MM.1S (cell line): ENCODE measurements around the gene ERCC8.

ENCODE experiments used
- DNase-seq: peaks from one replicate; pipeline ENCODE4 v3.0.0-alpha.2; 2015
- H2AFZ ChIP-seq: fragments of 300-600 bp; sonication (generic); 2 replicates; pipeline ENCODE4 v1.6.0; 2016; ENCODE audit warnings: antibody characterized with exemption, low read length
- H3F3A ChIP-seq: fragments of 300-600 bp; sonication (generic); 2 replicates; pipeline ENCODE4 v1.6.1; 2016; ENCODE audit warnings: mild to moderate bottlenecking, antibody characterized with exemption, low read length, moderate library complexity, mixed read lengths; ENCODE audit not compliant: insufficient read depth
- H3K27ac ChIP-seq: fragments of 300-600 bp; sonication (generic); 2 replicates; pipeline ENCODE4 v1.5.1; 2016; ENCODE audit warnings: mild to moderate bottlenecking, low read length
- H3K27me3 ChIP-seq: fragments of 300-600 bp; sonication (generic); replicated peaks from 2 replicates; pipeline ENCODE4 v1.6.0; 2016; ENCODE audit warnings: low read length; ENCODE audit not compliant: insufficient read depth
- H3K36me3 ChIP-seq: fragments of 300-600 bp; sonication (generic); replicated peaks from 2 replicates; pipeline ENCODE4 v1.6.1; 2016; ENCODE audit warnings: mild to moderate bottlenecking, low read length, mixed read lengths; ENCODE audit not compliant: insufficient read depth
- H3K4me1 ChIP-seq: fragments of 300-600 bp; sonication (generic); 2 replicates; pipeline ENCODE4 v1.6.1; 2016; ENCODE audit warnings: low read length, mixed read lengths
- H3K4me2 ChIP-seq: fragments of 300-600 bp; sonication (generic); 2 replicates; pipeline ENCODE4 v1.6.0; 2016; ENCODE audit warnings: low read depth, low read length
- H3K4me3 ChIP-seq: fragments of 300-600 bp; sonication (generic); 2 replicates; pipeline ENCODE4 v1.5.1; 2016; ENCODE audit warnings: low read length, mixed read lengths
- H3K79me2 ChIP-seq: fragments of 300-600 bp; sonication (generic); 2 replicates; pipeline ENCODE4 v1.6.1; 2016; ENCODE audit warnings: mixed run types, low read length, mixed read lengths
- H3K9ac ChIP-seq: fragments of 300-600 bp; sonication (generic); 2 replicates; pipeline ENCODE4 v1.6.1; 2016; ENCODE audit warnings: low read length, mixed read lengths
- H3K9me2 ChIP-seq: fragments of 300-600 bp; sonication (generic); replicated peaks from 2 replicates; pipeline ENCODE4 v1.6.1; 2016; ENCODE audit warnings: mild to moderate bottlenecking, low read length, mixed read lengths; ENCODE audit not compliant: insufficient read depth
- H3K9me3 ChIP-seq: fragments of 300-600 bp; sonication (generic); replicated peaks from 2 replicates; pipeline ENCODE4 v1.6.1; 2016; ENCODE audit warnings: mild to moderate bottlenecking, low read length, mixed read lengths; ENCODE audit not compliant: insufficient read depth
- H4K20me1 ChIP-seq: fragments of 300-600 bp; sonication (generic); 2 replicates; pipeline ENCODE4 v1.6.1; 2016; ENCODE audit warnings: mild to moderate bottlenecking, low read length, moderate library complexity, mixed read lengths; ENCODE audit not compliant: insufficient read depth
- CTCF ChIP-seq: fragments of 300-600 bp; sonication (generic); IDR thresholded peaks from 2 replicates; pipeline ENCODE4 v1.5.1; 2016; ENCODE audit warnings: antibody characterized with exemption, low read length, mixed read lengths
- EZH2 ChIP-seq: fragments of 300-600 bp; sonication (generic); optimal IDR thresholded peaks from 2 replicates; pipeline ENCODE3; 2017; ENCODE audit warnings: low read depth, mild to moderate bottlenecking, antibody characterized with exemption, low read length, mixed read lengths
- EZH2phosphoT487 ChIP-seq: fragments of 300-600 bp; sonication (generic); IDR thresholded peaks from 2 replicates; pipeline ENCODE4 v1.6.1; 2018; ENCODE audit warnings: antibody characterized with exemption, low read length

The ERCC8 gene

GRCh38 chr5:60944904-60945812 lies at the start of gene ERCC8, which contains the start of gene NDUFAF2:
TSS of gene ERCC8 (minus strand) at chr5:60945070. CDS start at chr5:60945008, 62 bp downstream.
TSS of gene NDUFAF2 (plus strand) at chr5:60945205. CDS start at chr5:60945256, 51 bp downstream.
- H3K36me3 ChIP-seq = no peaks in the 10 kb centered on the region
- H3K27ac ChIP-seq = peak within 1 kb of the TSS; percentile 22; the same call in 1 of the 2 replicates
- H3K4me1 ChIP-seq = peaks cover 17% of the 10 kb centered on the region
- TF ChIP-seq EZH2 = no peak
- TF ChIP-seq CTCF = no peak
- TF ChIP-seq EZH2phosphoT487 = no peak
- peak; percentile 94 for DNase-seq
- no peaks in the 10 kb centered on the region for H3K27me3 ChIP-seq
- peaks cover 64% of the 10 kb centered on the region for H3K79me2 ChIP-seq
- H3K4me2 ChIP-seq = peak within 1 kb of the TSS; percentile 90
- peak within 1 kb of the TSS; percentile 86 for H3K4me3 ChIP-seq
- H3K9me2 ChIP-seq = no peaks in the 10 kb centered on the region
- H2AFZ ChIP-seq = peak within 1 kb of the TSS; percentile 89
- peaks cover 6% of the 10 kb centered on the region; the same call in 1 of the 2 replicates for H3F3A ChIP-seq
- H4K20me1 ChIP-seq = no peaks in the 10 kb centered on the region
- H3K9me3 ChIP-seq = no peaks in the 10 kb centered on the region
- peak within 1 kb of the TSS; percentile 62 for H3K9ac ChIP-seq

- no peak overlapping the region for H3K4me3 ChIP-seq
- H3K27me3 ChIP-seq = no peaks in the 10 kb centered on the region
- H3K9ac ChIP-seq = no peak overlapping the region
- no peak for DNase-seq
- no peak overlapping the region for H3K27ac ChIP-seq
- H3K9me2 ChIP-seq = no peaks in the 10 kb centered on the region
- no peaks in the 10 kb centered on the region for H3K4me1 ChIP-seq
- no peaks in the 10 kb centered on the region for H3K79me2 ChIP-seq
- H4K20me1 ChIP-seq = no peaks in the 10 kb centered on the region
- H3K9me3 ChIP-seq = no peaks in the 10 kb centered on the region
- no peak overlapping the region for H3K4me2 ChIP-seq
- no peaks in the 10 kb centered on the region for H3F3A ChIP-seq
- TF ChIP-seq EZH2 = no peak
- no peak for TF ChIP-seq CTCF
- no peak for TF ChIP-seq EZH2phosphoT487
- no peaks in the 10 kb centered on the region for H3K36me3 ChIP-seq
- H2AFZ ChIP-seq = no peak overlapping the region
Measured at GRCh38 chr5:60993875-60994571, 49.2 kb upstream of the ERCC8 start.

GRCh38 chr5:60993425-60993824 lies 48.6 kb upstream of the ERCC8 start:
- DNase-seq = no peak
- no peaks in the 10 kb centered on the region for H3K9me3 ChIP-seq
- H3K36me3 ChIP-seq = no peaks in the 10 kb centered on the region
- H3F3A ChIP-seq = no peaks in the 10 kb centered on the region
- no peak overlapping the region for H3K9ac ChIP-seq
- no peak overlapping the region for H3K27ac ChIP-seq
- H2AFZ ChIP-seq = no peak overlapping the region
- TF ChIP-seq EZH2phosphoT487 (no peak), CTCF (no peak), EZH2 (no peak)
- no peaks in the 10 kb centered on the region for H3K9me2 ChIP-seq
- H3K79me2 ChIP-seq = no peaks in the 10 kb centered on the region
- H3K4me3 ChIP-seq = no peak overlapping the region
- H3K4me1 ChIP-seq = no peaks in the 10 kb centered on the region
- no peak overlapping the region for H3K4me2 ChIP-seq
- H4K20me1 ChIP-seq = no peaks in the 10 kb centered on the region
- H3K27me3 ChIP-seq = no peaks in the 10 kb centered on the region
